GM12892 (cell line): Measurements from ENCODE around the gene DEPP1.

Source experiments
- POLR2A ChIP-seq: IDR thresholded peaks from 2 replicates; pipeline ENCODE4 v1.6.1; 2011; ENCODE audit warnings: low read depth, low read length, control low read depth
- POLR2AphosphoS5 ChIP-seq: IDR thresholded peaks from 2 replicates; pipeline ENCODE4 v1.6.1; 2011; ENCODE audit warnings: low read depth, low read length, control low read depth
- TAF1 ChIP-seq: IDR thresholded peaks from 2 replicates; pipeline ENCODE4 v1.6.1; 2011; ENCODE audit warnings: low read depth, mild to moderate bottlenecking, control low read depth, low read length, borderline replicate concordance

- TF ChIP-seq POLR2A (no peak), POLR2AphosphoS5 (no peak), TAF1 (no peak)
Measured at GRCh38 chr10:44958196-44958897, 20.3 kb downstream of the DEPP1 start.
